CMK (cell line): Measurements from ENCODE around the gene MAP2.
"Not testable (repeated sequence)": the region's sequence is repeated elsewhere in the genome, so short reads cannot be mapped to it uniquely, and the experiment has no call there.

Source experiments
- DNase-seq: peaks from one replicate; pipeline ENCODE4 v3.0.0-alpha.2; 2010; ENCODE audit warnings: low read depth

Gene MAP2

DNA sequence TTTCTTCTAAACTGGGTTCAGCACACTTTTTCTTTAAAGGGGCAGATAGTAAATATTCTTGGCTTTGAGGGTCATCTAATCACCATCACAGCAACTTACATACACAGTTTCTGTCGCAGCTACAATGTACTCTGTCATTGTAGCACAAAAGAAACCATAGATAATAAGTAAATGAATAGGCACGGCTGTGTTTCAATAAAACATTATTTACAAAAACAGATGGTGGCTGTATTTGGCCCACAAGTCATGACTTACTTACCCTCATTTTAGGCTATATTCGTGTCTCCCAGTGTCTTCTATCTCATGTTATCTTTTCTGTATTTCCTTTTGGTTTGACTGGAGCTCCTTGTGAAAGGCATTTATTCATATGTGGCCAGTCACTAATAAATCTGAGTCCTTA lies 168.3 kb downstream of the MAP2 start:
- DNase-seq, result no peak

DNA sequence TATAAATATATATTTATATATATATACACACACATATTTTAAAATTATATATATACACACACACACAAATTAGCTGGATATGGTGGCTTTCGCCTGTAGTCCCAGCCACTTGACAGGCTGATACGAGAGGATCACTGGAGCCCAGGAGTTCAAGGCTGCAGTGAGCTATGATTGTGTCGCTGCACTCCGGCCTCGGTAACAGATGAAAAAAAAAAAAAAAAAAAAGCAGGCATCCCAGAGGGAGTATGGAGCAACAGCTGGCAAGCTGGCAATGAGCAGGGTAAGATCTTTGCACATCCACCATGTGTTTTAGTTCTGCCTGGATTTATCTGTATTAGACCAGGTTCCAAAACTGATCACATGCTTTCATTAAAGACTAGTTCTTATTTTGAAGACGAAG lies 170.1 kb downstream of the MAP2 start:
- DNase-seq, result no peak

DNA sequence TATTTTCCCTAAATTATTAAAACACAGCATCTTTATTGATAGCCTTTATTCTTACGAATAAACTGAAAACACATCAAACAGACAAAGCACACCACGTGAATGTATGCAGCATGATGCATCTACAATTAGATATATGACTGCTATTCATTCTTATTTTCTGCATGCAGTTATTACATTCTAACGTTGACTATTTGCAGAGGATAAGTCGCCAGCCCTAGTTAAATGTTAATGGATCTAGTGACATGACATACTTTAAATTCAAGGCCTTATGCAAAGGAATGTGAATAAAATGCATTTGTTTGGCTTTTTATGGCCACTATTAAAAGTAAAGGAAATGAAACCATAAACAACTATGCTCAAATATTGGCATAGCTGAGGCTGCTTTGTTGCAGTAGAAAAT lies 172.4 kb downstream of the MAP2 start:
- no peak for DNase-seq

DNA sequence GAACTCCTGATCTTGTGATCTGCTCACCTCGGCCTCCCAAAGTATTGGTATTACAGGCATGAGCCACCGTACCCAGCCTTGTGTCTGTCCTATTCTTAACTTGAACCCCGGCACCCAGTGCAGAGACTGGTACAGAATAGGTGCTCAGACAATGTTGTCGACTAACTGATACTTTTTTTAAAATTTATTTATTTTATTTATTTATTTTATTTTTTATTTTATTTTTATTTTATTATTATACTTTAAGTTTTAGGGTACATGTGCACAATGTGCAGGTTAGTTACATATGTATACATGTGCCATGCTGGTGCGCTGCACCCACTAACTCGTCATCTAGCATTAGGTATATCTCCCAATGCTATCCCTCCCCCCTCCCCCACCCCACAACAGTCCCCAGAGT lies 174.4 kb downstream of the MAP2 start:
- DNase-seq, result not testable (repeated sequence)

DNA sequence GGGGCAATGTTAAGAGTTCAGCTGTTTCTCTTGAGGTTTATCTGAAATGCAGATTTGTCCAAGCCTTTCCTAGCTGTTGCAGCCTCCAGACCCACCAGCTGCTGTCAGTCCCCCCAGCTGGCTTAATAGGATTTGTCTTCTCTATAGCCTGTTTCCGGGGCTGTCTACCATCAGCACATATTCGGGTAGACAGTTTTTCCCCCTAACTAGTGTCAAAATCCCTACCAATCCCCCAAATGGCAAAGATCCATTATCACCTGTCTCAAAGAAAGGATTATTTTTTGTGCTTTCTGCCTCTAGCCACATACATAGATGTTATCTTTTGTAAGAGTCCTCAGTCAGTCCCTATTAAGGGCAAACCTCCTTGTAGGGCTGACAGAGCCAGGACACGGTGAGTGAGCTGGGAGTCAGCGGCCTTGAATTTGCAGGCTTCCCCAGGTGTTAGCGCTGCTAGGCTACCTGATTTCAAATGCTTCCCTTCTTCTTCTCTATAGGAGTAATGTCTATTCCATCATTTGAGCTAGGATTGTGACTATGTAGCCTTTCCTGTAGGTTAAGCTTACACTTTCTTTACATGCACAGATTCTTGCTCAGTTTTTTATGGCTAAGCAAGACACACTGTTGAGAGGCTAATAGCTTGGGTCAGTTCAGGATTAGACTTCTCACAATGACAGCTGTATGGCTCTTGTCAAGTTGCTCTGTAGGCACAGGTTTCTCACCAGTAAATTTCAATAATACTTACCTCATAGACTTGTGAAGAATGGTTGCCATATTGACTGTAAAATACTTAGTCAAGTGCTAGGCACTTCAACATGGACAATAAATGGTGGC lies 176.7 kb downstream of the MAP2 start:
- DNase-seq, result no peak

DNA sequence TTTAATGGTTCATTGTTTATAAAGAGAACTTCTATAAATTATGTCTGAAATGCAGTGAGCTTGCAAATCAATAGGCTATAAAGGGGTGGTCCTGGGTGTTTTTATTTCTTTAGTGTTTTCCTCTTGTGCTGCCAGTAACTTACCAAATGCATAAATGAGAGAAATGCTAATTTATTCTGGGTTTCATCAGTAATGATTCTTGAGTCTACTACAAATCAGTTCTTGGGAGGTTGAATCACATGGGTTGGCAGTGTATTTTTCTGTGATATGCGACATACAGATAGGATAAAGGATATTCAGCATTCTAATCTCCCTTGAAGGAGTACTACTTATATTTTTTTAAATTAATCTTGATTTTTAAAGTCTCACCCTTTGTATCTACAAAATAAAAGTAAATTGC lies 177.7 kb downstream of the MAP2 start:
- no peak for DNase-seq

DNA sequence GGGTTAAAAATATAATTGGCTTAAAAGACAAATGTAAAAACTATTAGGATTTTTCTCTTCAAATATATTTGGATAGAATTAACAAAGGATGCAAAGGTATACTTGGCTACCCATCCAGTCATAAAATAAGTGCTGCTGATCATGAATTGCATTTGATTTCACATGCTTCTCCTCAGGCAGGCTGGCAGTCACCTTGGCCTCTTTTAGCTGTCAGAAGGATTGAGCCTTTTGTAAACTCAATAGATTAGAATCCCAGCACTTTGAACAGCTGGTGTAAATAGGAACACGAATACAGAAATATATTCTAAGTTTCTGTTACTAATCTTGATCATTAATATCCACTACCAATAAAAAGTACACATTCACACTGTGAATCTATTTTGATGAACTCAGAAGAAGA lies 178.4 kb downstream of the MAP2 start:
- no peak for DNase-seq

DNA sequence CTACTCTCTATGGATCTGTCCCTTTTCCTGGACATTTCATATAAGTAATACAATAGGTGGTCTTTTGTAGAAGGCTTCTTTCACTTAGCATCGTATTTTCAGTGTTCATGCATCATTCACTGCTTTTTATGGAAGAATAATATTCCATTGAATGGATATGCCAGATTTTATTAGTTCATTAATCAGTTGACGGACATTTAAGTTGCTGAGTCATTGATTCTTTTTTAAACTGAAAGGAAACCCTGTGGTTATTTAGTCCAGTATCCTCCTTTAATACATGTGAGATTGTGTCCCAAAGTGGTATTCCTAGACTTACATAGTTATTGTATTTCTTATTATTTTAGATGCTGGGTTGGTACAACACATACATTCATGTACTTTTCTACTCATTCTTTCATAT lies 185.7 kb downstream of the MAP2 start:
- no peak for DNase-seq

DNA sequence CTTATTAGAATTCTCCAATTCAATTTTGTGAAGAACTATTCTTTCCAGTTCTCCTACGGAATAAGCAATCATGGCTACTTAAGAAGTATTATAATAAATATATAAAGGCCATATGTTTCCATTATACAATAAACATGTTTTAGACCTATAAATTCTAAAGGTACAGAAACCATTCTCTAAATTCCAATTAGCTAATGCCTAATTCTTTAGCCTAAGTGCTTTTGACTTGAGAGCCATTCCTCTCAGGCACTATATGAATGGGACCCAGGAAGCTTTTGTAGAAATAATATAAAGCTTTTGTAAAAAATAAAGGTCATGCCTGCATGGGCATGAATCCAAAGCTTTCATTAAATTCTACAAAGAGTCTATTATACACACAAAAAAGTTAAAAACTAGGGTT lies 186.8 kb downstream of the MAP2 start:
- DNase-seq, result no peak

DNA sequence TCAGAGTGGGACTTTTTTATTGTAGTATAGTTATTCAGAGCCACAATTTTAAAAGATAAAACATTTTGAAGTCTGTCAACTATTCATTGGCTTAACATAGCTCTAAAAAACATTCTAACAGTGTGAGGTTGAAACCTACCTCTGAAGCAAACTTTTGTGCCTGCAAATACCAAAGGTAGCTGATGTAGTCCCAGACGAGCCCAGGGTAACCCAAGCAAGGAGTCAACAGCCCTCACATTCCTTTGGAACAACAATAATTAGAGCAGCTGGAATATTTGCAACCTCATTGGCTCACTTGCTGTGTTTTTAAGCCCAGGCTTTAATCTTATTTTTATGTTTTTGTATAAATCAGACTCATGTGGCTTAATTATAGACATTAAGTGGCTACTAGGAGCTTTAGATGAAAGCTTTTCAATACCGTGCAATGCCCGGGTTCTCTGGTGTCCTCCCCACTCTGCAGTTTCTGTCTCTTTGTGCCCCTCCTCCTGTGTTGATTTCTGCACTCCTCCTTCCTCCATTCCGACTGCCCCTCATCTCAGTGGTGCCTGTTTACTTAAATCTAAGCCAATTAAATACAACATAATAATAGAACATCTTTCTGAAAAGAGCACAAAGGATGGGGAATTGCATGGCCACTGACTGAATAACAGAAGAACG lies 189.9 kb downstream of the MAP2 start:
- no peak for DNase-seq

DNA sequence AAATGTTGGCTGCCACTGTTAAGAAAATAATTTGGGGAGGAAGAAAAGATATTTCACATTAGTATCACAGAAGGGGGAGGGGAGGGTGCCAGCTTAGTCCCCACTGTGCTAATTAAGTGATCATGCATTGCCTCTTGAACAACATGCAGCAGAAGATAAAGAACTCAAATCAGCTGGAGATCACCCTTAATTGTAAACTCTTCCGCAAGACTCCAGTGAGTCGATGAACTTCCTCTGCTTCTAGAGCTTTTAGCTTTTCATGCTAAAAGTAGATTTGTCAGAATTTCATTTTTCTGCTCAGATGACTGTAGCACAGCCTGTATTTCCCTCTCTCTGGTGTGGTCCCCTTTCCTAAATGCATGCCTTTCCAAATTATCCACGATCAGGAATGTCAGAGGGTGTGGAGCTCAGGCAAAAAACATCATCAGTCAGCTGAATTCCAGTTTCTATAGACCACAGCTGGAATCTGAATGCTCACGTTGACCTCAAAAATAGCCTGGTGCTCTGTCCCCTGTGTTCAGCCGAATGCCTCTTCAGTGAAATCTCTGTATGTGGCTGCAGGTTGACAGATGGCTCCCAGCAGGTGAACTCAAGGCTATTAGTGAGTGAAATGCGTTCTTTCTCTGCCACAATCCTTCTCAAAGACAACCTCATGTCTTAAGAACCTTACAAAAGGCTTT lies 191.0 kb downstream of the MAP2 start:
- no peak for DNase-seq

DNA sequence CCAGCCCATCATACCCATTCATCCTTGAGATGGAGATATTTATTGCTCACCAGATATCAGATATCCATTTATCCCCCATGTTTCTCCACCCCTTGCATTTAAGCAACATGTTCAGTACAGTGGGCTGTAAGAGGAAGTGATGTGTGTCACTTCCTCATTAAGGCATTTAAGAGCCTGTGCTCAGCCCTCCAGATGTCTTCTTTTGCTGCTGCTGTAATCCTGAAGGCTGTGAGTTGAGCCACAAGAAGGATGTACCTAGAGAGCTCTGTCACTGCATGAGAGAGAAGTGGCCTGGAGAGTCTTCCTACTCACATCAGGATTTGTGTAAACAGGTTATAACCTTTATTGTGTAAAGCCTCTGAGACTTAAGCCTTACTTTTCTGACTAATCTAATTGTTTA lies 195.9 kb downstream of the MAP2 start:
- no peak for DNase-seq

DNA sequence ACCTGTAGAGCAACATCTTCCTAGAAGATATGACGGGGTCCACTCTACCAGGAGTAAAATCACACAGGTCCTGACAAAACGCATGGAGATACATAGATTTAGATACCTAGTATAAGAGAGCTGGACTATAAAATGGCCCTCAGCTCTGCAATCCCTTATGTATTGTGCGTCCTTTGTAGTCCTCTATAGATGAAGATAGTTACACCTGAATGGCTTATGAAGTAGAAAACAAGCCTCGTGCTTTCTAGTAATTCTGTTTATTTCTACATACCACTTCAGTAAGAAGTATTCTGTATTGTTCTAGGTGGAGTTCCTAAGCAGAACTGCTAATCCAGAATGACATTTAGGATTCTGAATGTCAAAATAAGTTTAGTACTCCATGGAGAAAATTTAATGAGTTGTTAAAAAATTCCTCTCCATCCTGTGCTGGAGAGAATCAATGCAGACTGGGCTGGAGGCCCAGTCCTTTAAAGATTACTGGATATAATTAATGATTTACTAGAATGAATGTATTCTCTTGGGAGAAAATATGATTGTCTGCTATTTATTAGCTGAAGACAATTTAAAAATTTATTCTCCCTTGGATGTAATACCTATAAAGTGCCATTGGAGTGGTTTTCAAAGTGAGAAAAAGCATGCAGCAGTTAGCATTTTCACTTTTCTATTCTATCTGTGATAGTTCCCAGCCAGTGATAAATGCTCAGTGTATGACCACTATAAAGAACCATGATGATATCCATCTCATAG lies 200.5 kb downstream of the MAP2 start:
- no peak for DNase-seq

DNA sequence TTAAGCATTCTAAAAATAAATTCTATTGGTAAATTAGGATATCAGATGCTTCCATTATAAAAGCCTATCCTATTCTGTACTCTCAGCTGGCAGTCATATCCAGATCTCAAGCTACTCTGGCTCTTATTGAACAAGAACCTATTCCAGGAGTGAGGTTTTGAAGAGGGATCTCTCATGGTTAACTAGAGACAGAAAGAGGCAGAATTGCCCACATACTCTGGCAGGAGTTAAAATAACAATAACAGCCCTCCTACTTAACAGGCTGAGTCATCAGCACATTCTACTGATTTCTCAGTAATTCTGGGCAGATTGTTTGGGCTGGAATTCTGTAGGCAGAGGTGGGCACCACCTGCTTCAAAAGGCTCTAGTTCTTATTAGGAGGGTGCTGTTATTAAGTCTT lies 205.8 kb downstream of the MAP2 start:
- DNase-seq, result no peak

DNA sequence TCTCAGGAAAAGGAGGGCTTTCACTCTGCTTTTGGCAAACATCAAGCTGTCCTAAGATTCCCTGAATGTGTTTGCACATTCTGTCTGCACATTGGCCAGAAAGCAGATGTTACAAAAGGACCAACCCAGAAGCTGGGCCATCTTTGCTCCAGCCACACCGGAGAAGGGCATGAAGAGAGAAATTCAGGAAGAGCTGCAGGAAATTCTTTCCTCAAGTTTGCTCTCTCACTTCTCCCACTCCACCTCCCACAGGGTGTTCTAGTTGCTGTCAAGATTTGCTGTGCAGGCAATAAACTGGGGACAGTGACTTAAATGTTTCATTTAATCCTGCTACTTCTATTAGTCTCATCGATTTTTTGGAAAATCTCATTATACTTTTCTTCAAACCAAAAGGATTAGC lies 210.1 kb downstream of the MAP2 start:
- no peak for DNase-seq

DNA sequence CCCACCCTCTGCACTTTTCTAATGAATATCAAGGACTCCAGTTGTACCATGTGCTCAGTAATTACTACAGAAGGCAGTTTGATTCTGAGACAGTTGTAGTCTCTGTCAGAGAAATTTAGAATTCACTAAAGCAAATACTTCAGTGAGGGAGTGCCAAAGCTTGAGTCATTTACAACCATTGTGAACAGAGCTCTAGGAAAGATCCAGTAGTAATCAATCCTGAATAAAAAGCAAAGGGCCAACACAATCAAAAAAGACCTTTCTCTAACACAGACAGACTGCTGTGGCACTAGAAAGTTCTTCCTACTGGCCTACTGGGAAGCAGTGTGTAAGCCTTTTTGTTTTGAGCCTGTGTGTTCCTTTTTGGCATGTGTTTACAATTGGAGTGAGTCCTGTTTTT lies 212.2 kb downstream of the MAP2 start:
- DNase-seq, result no peak

DNA sequence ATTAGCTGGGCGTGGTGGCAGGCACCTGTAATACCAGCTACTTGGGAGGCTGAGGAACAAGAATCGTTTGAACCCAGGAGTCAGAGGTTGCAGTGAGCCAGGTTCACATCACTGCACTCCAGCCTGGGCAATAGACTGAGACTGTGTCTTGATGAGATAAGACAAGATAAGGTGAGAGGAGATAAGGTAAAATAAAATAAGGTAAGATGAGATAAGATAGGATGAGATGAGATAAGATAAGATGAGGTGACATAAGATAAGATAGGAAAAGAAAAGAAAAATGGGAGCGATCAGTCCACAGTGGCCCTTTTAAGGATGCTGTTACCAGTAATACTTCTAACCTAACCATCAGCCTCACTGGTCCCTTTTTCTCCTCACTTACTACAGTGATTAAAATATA lies 213.4 kb downstream of the MAP2 start:
- no peak for DNase-seq

DNA sequence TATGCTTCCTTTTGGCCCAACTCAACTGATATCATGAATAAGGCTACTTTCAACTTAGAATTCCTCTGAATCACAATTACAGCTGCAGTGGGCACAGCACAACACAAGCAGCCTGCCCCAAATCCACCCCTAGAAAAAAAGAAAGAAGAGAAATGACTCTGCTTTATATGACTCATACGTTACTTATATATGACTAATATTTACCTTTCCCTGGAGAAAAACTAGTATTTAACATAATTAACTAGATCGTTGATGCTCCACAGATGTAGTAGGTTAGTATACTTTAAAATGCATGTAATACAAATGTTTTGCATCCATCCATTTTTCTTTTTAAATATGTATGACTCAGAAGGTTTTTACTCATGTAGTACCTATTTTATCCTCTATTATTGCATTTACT lies 214.5 kb downstream of the MAP2 start:
- DNase-seq, result no peak

DNA sequence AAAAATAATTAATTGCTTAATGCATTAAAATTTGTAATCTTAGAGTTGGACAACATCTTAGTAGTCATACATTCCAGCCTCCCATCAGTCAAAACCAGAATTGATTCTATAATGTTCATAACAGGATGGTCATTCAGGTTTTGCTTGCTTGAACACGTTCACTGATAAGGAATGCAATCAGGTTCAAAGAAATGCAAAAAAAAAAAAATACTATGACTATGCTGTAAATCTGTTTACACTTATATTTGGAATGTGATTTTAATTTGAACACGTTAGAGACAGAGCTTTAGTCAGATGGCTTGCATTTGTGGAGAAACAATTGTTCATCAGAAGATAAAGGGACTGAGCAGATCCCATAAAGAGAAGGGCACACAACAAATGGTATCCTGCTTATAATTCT lies 216.5 kb downstream of the MAP2 start:
- DNase-seq, result no peak

DNA sequence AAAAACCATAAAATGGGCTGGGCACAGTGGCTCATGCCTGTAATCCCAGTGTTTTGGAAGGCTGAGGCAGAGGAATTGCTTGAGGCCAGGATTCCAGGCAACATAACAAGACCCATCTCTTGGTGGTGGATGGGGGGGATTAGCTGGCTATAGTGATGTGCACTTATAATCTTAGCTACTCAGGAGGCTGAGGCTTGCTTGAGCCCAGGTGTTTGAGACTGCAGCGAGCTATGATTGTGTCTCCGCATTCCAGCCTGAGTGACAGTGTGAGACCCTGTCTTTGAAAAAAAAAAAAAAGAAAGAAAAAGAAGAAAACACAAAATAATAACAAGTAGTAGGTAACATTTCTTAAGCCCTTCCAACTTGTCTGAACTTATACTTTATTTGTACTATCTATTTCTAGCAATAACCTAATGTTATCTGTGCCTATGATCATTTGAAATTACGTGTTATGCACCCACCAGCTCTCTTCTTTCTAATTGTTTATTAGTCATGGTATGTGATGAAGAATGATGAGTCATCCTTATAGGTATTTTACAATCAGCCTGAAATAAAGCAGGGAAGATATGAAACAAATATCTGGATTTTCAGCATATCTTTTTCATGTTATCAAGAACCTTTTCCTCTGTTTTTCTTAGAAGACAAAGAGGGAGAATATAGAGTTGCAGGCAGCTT lies 218.4 kb downstream of the MAP2 start:
- no peak for DNase-seq

DNA sequence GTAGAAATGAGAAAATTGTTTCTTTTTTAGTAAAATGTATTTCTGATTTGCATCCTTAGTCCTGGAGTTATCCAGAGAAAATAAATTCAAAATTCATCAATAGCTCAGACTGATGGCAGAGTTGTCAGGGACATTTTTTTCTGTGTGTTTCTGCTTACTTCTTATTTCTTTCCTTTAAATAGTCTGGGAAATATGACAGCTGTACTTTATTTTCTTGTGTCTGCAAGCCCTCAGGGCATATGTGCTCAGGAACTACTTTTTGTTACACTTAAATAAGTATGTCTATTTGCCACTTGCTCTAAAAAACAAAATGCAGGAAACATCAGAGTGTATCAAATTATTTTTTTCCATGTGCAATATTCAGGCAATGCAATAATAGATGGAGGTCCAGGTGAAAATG lies 221.0 kb downstream of the MAP2 start:
- no peak for DNase-seq

DNA sequence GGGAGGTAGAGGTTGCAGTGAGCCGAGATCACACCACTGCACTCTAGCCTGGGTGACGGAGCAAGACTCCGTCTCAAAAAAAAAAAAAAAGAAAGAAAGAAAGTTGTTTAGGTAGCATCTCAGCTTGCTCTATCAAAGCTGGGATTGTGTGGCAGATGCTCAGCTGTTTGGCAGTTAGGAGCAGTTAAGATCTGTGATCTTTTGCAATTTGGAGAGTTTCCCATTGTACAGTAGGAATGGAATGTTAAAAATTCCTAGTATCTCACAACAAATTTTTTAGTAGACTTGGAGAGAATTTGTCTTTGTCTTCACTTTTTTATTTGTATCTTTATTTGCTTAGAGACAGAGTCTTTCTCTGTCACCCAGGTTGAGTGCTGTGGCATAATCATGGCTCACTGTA lies 224.9 kb downstream of the MAP2 start:
- no peak for DNase-seq
